B cell (primary cell): ENCODE results near the gene ATN1. TPM values are rescaled to one million over a fixed set of nuclear protein-coding genes. Genes with fewer than 3 reads are reported as not detected.

ENCODE experiments used
- ATAC-seq: fragments of 200-7000 bp; cut with Tn5 transposase; one replicate; pipeline ENCODE4 v1.10.0; 2021; ENCODE audit warnings: low read depth, mild to moderate bottlenecking, moderate number of reproducible peaks, moderate library complexity
- CTCF ChIA-PET: fragments of 350-600 bp; sonication (Branson Sonifier 250); formaldehyde crosslinking; loops from one replicate; lab custom pipeline; 2021; ENCODE audit warnings: antibody characterized with exemption, inconsistent platforms; lab: Charles Lee
- POLR2A ChIA-PET: fragments of 350-600 bp; sonication (Branson Sonifier 250); formaldehyde crosslinking; loops from one replicate; lab custom pipeline; 2021; ENCODE audit warnings: antibody characterized with exemption; lab: Charles Lee
- DNase-seq: peaks from one replicate; pipeline ENCODE4 v3.0.0; 2013
- H2AFZ ChIP-seq: 2 replicates; pipeline ENCODE4 v1.6.1; 2012; ENCODE audit warnings: mild to moderate bottlenecking, low read depth, low read length; ENCODE audit not compliant: insufficient read depth, poor library complexity, severe bottlenecking
- H3K27ac ChIP-seq, 2 donors: 1 replicate in 1 of 2; 2 replicates in 1 of 2; pipeline ENCODE4 v1.5.1; 2012 to 2013; ENCODE audit warnings: low read length in 2 of 2, mild to moderate bottlenecking in 2 of 2, moderate library complexity in 1 of 2
- H3K27me3 ChIP-seq, 4 experiments: fragments of 200-600 bp in 1 of 4; sonication (generic) in 1 of 4; replicated peaks in 1 of 4; 1 replicate in 2 of 4; 2 replicates in 2 of 4; pipeline versions ENCODE4 v1.6.1 to v1.7.0; 2013 to 2016; ENCODE audit warnings: low read length in 3 of 4, mild to moderate bottlenecking in 2 of 4, mixed read lengths in 1 of 4, moderate library complexity in 1 of 4; ENCODE audit not compliant: insufficient read depth in 4 of 4, control insufficient read depth in 3 of 4; ENCODE audit errors: control extremely low read depth in 1 of 4
- H3K36me3 ChIP-seq, 2 experiments: replicated peaks in 1 of 2; 1 replicate in 1 of 2; 2 replicates in 1 of 2; pipeline versions ENCODE4 v1.6.1 to v1.7.1; 2013; ENCODE audit warnings: low read length in 1 of 2; ENCODE audit not compliant: insufficient read depth in 2 of 2, control insufficient read depth in 1 of 2; ENCODE audit errors: control extremely low read depth in 1 of 2, extremely low read depth in 1 of 2
- H3K4me1 ChIP-seq, 2 donors: fragments of 200-600 bp in 1 of 2; sonication (generic) in 1 of 2; 1 replicate in 1 of 2; 2 replicates in 1 of 2; pipeline versions ENCODE4 v1.5.1 to v1.6.1; 2013 to 2017; ENCODE audit warnings: low read length in 2 of 2; ENCODE audit not compliant: control insufficient read depth in 2 of 2, insufficient read depth in 2 of 2
- H3K4me2 ChIP-seq: replicated peaks from 2 replicates; pipeline ENCODE3; 2012; ENCODE audit warnings: mild to moderate bottlenecking, low read depth, low read length; ENCODE audit not compliant: poor library complexity, severe bottlenecking
- H3K4me3 ChIP-seq, 5 experiments: fragments of 200-600 bp in 1 of 5; sonication (generic) in 1 of 5; 1 replicate in 3 of 5; 2 replicates in 2 of 5; pipeline versions ENCODE4 v1.5.1 to v1.7.0; 2011 to 2016; ENCODE audit warnings: low read length in 4 of 5, mild to moderate bottlenecking in 4 of 5, low read depth in 2 of 5, control low read depth in 1 of 5, moderate library complexity in 1 of 5; ENCODE audit not compliant: insufficient read depth in 1 of 5; ENCODE audit errors: control extremely low read depth in 1 of 5, extremely low read depth in 1 of 5
- H3K79me2 ChIP-seq: fragments of 200-600 bp; sonication (generic); one replicate; pipeline ENCODE4 v1.6.0; 2016; ENCODE audit warnings: low read length; ENCODE audit not compliant: control insufficient read depth, insufficient read depth
- H3K9ac ChIP-seq: fragments of 200-600 bp; sonication (generic); 2 replicates; pipeline ENCODE4 v1.6.1; 2017; ENCODE audit warnings: mild to moderate bottlenecking, low read length, moderate library complexity
- H3K9me3 ChIP-seq, 3 donors: one replicate each; pipeline versions ENCODE4 v1.6.1 to v1.7.1; 2013; ENCODE audit warnings: low read length in 2 of 3; ENCODE audit not compliant: control insufficient read depth in 2 of 3, insufficient read depth in 1 of 3; ENCODE audit errors: control extremely low read depth in 1 of 3
- H4K20me1 ChIP-seq: 2 replicates; pipeline ENCODE4 v1.6.0; 2012; ENCODE audit warnings: mild to moderate bottlenecking, low read length; ENCODE audit not compliant: insufficient read depth, control insufficient read depth, poor library complexity, severe bottlenecking
- H3K27ac Mint-ChIP-seq: one replicate; pipeline ENCODE4 v1.8.0; 2021; ENCODE audit warnings: mixed read lengths
- H3K27me3 Mint-ChIP-seq: one replicate; pipeline ENCODE4 v1.8.0; 2021; ENCODE audit warnings: mixed read lengths
- H3K4me1 Mint-ChIP-seq: one replicate; pipeline ENCODE4 v1.8.0; 2021; ENCODE audit warnings: mixed read lengths
- H3K4me3 Mint-ChIP-seq: one replicate; pipeline ENCODE4 v1.8.0; 2021; ENCODE audit warnings: mixed read lengths
- H3K9me3 Mint-ChIP-seq: one replicate; pipeline ENCODE4 v1.8.0; 2022; ENCODE audit warnings: mixed read lengths; ENCODE audit not compliant: insufficient read depth
- EZH2 ChIP-seq: IDR thresholded peaks from 2 replicates; pipeline ENCODE4 v1.6.1; 2012; ENCODE audit warnings: borderline replicate concordance, low read depth, mild to moderate bottlenecking, moderate library complexity, low read length; ENCODE audit not compliant: insufficient read depth, poor library complexity, severe bottlenecking
- WGBS: methylation state at CpG from one replicate; pipeline ENCODE4 v1.1.5; 2013; ENCODE audit warnings: missing lambda C conversion rate; ENCODE audit not compliant: insufficient coverage; 5-methylcytosine and 5-hydroxymethylcytosine counted together
- intact Hi-C: fragments of 100-400 bp; cut with micrococcal nuclease; formaldehyde crosslinking; loops from one replicate; pipeline ENCODE4 v1.10.0; 2022
- polyA plus RNA-seq: library from polyadenylated mRNA; depleted of rRNA; stranded (reverse); fragments of >200 nt; gene quantifications from 2 replicates; pipeline ENCODE4 v1.2.3, GENCODE V29; 2012
- total RNA-seq, 2 donors: library from RNA; stranded (reverse); fragments of 120-200 nt in 1 of 2; gene quantifications; 1 replicate in 1 of 2; 2 replicates in 1 of 2; pipeline versions ENCODE4 v1.2.3 to v1.2.4, GENCODE V29; 2013 to 2022
- TF ChIP-seq, protein P1 (sequence below): fragments of 200-600 bp; IDR thresholded peaks from one replicate; pipeline ENCODE4 v1.8.0; 2022; ENCODE audit warnings: antibody characterized with exemption, mild to moderate bottlenecking

The ATN1 gene
- total and polyA plus RNA-seq, 2 donors (not counting 1 experiment from before 2014, with no cell fraction given), result 21.0 to 50.8 TPM

GRCh38 chr12:6936194-6936635 lies 8.5 kb downstream of the ATN1 start:
- CTCF ChIA-PET, result interaction anchor here (0.7 to 3.6 kb wide), 7 partner anchors 7 to 265 kb away, joined by 3 to 19 read pairs (median 9); partner anchors contain the start of genes C12orf57, RNU7-1 and SPSB2
- H2AFZ ChIP-seq, result no peak overlapping the region
- no peak for DNase-seq
- Mint-ChIP-seq H3K9me3 (no peaks in the 10 kb centered on the region), H3K27me3 (no peaks in the 10 kb centered on the region), H3K4me1 (peaks cover 39% of the 10 kb centered on the region), H3K4me3 (peak overlapping the region; percentile 87), H3K27ac (peak overlapping the region; percentile 97)
- peak overlapping the region; percentile 88 to 91 for H3K27ac ChIP-seq
- H3K4me1 ChIP-seq, result peaks cover 17 to 27% of the 10 kb centered on the region in 2 donors
- peak overlapping the region in 3 of 5 experiments; percentile 77 to 94 (median 87) for H3K4me3 ChIP-seq
- POLR2A ChIA-PET, result interaction anchor here (4.4 to 18.5 kb wide), 2 partner anchors 10 to 22 kb away, joined by 37 to 662 read pairs; partner anchors contain the start of genes ATN1 and PTPN6
- H3K9me3 ChIP-seq, result no peaks in the 10 kb centered on the region
- peaks cover 20% of the 10 kb centered on the region for H3K79me2 ChIP-seq
- no peaks in the 10 kb centered on the region for H3K27me3 ChIP-seq
- ATAC-seq, result no peak
- peak overlapping the region; percentile 97 for H3K4me2 ChIP-seq
- WGBS, result 83% methylated on average over 3 of the region's 3 CpGs
- TF ChIP-seq EZH2, result no peak
- TF ChIP-seq, protein P1, sequence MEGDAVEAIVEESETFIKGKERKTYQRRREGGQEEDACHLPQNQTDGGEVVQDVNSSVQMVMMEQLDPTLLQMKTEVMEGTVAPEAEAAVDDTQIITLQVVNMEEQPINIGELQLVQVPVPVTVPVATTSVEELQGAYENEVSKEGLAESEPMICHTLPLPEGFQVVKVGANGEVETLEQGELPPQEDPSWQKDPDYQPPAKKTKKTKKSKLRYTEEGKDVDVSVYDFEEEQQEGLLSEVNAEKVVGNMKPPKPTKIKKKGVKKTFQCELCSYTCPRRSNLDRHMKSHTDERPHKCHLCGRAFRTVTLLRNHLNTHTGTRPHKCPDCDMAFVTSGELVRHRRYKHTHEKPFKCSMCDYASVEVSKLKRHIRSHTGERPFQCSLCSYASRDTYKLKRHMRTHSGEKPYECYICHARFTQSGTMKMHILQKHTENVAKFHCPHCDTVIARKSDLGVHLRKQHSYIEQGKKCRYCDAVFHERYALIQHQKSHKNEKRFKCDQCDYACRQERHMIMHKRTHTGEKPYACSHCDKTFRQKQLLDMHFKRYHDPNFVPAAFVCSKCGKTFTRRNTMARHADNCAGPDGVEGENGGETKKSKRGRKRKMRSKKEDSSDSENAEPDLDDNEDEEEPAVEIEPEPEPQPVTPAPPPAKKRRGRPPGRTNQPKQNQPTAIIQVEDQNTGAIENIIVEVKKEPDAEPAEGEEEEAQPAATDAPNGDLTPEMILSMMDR, result no peak
- H3K36me3 ChIP-seq, result peaks cover 0 to 16% of the 10 kb centered on the region in 2 experiments
- H4K20me1 ChIP-seq, result no peaks in the 10 kb centered on the region
- H3K9ac ChIP-seq, result peak overlapping the region; percentile 75
- intact Hi-C loops, result loop anchor here (2.0 to 5.0 kb wide), 2 partner anchors 83 to 84 kb away; partner anchors contain the start of genes CDCA3, LPCAT3 and USP5
